K562 (cell line): Measurements from ENCODE around the gene KCNC3. TPM values are rescaled to one million over a fixed set of nuclear protein-coding genes. Genes with fewer than 3 reads are reported as not detected.

Experiments
- ARID4B ChIP-seq: sonication (generic); formaldehyde crosslinking; IDR thresholded peaks from 2 replicates; pipeline ENCODE4 v1.8.0; 2022; ENCODE audit warnings: mild to moderate bottlenecking, missing genetic modification reagents
- CGGBP1 ChIP-seq: fragments of 250-450 bp; sonication (Bioruptor Pico); IDR thresholded peaks from 2 replicates; pipeline ENCODE4 v1.9.0; 2021; ENCODE audit warnings: mild to moderate bottlenecking
- CREB1 ChIP-seq, 2 experiments: sonication (generic) in 1 of 2; formaldehyde crosslinking in 1 of 2; IDR thresholded peaks; 2 replicates each; pipeline versions ENCODE4 v1.6.1 to v1.8.0; 2012 to 2022; ENCODE audit warnings: inconsistent platforms in 1 of 2, mild to moderate bottlenecking in 1 of 2, missing genetic modification reagents in 1 of 2, moderate library complexity in 1 of 2
- CREBBP ChIP-seq: IDR thresholded peaks from one replicate; pipeline ENCODE4 v1.6.1; 2012; ENCODE audit warnings: low read depth, mild to moderate bottlenecking, control low read depth, inconsistent platforms, low read length
- CTCFL ChIP-seq: IDR thresholded peaks from 2 replicates; pipeline ENCODE4 v1.6.1; 2011; ENCODE audit warnings: borderline replicate concordance, low read depth, mild to moderate bottlenecking, moderate library complexity, low read length; ENCODE audit not compliant: insufficient read depth, poor library complexity, severe bottlenecking
- EGR1 ChIP-seq: fragments of 450-650 bp; conservative IDR thresholded peaks from 2 replicates; pipeline ENCODE4 v1.6.1; 2017; ENCODE audit warnings: mild to moderate bottlenecking
- NFE2L1 ChIP-seq: fragments of 450-650 bp; IDR thresholded peaks from 2 replicates; pipeline ENCODE4 v1.6.1; 2016; ENCODE audit warnings: missing genetic modification characterization, low read depth, mild to moderate bottlenecking, missing compliant biosample characterization, moderate library complexity, borderline replicate concordance
- PCBP1 ChIP-seq: fragments of 200-400 bp; formaldehyde crosslinking; IDR thresholded peaks from 2 replicates; pipeline ENCODE4 v1.6.1; 2018; ENCODE audit warnings: mild to moderate bottlenecking, low read depth, low read length; ENCODE audit not compliant: poor library complexity, severe bottlenecking
- PHTF2 ChIP-seq: fragments of 250-450 bp; sonication (Bioruptor Pico); IDR thresholded peaks from 2 replicates; pipeline ENCODE4 v1.5.0; 2021; ENCODE audit warnings: mild to moderate bottlenecking
- POLR2AphosphoS5 ChIP-seq: IDR thresholded peaks from 2 replicates; pipeline ENCODE4 v1.6.1; 2011; ENCODE audit warnings: mild to moderate bottlenecking, low read depth, low read length, moderate library complexity; ENCODE audit not compliant: control insufficient read depth, insufficient read depth
- PTBP1 ChIP-seq: fragments of 200-400 bp; formaldehyde crosslinking; IDR thresholded peaks from 2 replicates; pipeline ENCODE4 v1.6.1; 2017; ENCODE audit warnings: low read depth, low read length
- THRAP3 ChIP-seq: fragments of 450-650 bp; IDR thresholded peaks from 2 replicates; pipeline ENCODE4 v1.6.1; 2016; ENCODE audit warnings: mild to moderate bottlenecking, inconsistent platforms, borderline replicate concordance
- YY1 ChIP-seq, 3 experiments: IDR thresholded peaks; 2 replicates each; pipeline ENCODE4 v1.6.1; 2011; ENCODE audit warnings: low read length in 2 of 3, mild to moderate bottlenecking in 2 of 3, moderate library complexity in 2 of 3, borderline replicate concordance in 1 of 3, control low read depth in 1 of 3, low read depth in 1 of 3; ENCODE audit not compliant: insufficient read depth in 3 of 3, insufficient replicate concordance in 2 of 3, control insufficient read depth in 1 of 3, insufficient read length in 1 of 3; ENCODE audit errors: extremely low read depth in 1 of 3
- ZBTB33 ChIP-seq: sonication (generic); formaldehyde crosslinking; IDR thresholded peaks from 2 replicates; pipeline ENCODE4 v1.8.1; 2023; ENCODE audit warnings: mild to moderate bottlenecking, missing genetic modification reagents
- polyA plus RNA-seq, 8 experiments: library from polyadenylated mRNA; depleted of rRNA in 4 of 8; stranded (reverse) in 5 of 8; unstranded in 3 of 8; fragments of >200 nt; fragmentation: Nextera tagmentation in 2 of 8; fragmentation: Illumina TruSeq in 1 of 8; extraction: Ambion mirVana in 2 of 8; extraction: Trizol in 1 of 8; gene quantifications; 2 replicates each; pipeline versions ENCODE4 v1.2.1 to v1.2.3, GENCODE V29; 2011 to 2014; ENCODE audit warnings: inconsistent platforms in 1 of 8, missing spikeins in 1 of 8
- total RNA-seq, 7 experiments: library from RNA; depleted of rRNA in 6 of 7; stranded (reverse); fragments of >200 nt in 6 of 7; fragmentation: Illumina TruSeq in 2 of 7; extraction: Trizol in 2 of 7; gene quantifications; 2 replicates each; pipeline versions ENCODE4 v1.2.1 to v1.2.3, GENCODE V29; 2011 to 2021; ENCODE audit warnings: low replicate concordance in 1 of 7

The KCNC3 gene
- total and polyA plus RNA-seq, 9 of the 15 experiments (the other 6 are each of a cell fraction or from before 2014, with no cell fraction given) = 0.03 to 26.2 (median 2.0) TPM

GRCh38 chr19:50311723-50312635, 17.2 kb downstream of the KCNC3 start (continued):
- no peak for TF ChIP-seq ZBTB33 (CRISPR knock-in tag)
- TF ChIP-seq PHTF2 = no peak
- no peak for TF ChIP-seq CGGBP1 (CRISPR knock-in tag)
- TF ChIP-seq CTCFL = peak; percentile 58
- no peak for TF ChIP-seq CREBBP
- TF ChIP-seq PTBP1 = 0 out of 2 replicates have a peak, but pooled peaks have one; percentile 8
- no peak for TF ChIP-seq THRAP3
- TF ChIP-seq PCBP1 = peak; percentile 77
- TF ChIP-seq YY1 (IDR thresholded peaks at IDR 0.05; ENCODE audit: borderline replicate concordance in 1 of 3, control insufficient read depth in 1 of 3, extremely low read depth in 1 of 3, insufficient read depth in 3 of 3, insufficient read length in 1 of 3, insufficient replicate concordance in 2 of 3, low read depth in 1 of 3, low read length in 2 of 3) = peak in 1 of 3 experiments; percentile 63
- no peak for TF ChIP-seq POLR2AphosphoS5
- TF ChIP-seq ARID4B (CRISPR knock-in tag) = peak; percentile 24; the same call in 1 of the 2 replicates
- no peak for TF ChIP-seq NFE2L1 (tag)
- 0 out of 2 replicates have a peak, but pooled peaks have one; percentile 42 for TF ChIP-seq CREB1 (IDR thresholded peaks at IDR 0.05)
- TF ChIP-seq CREB1 (CRISPR knock-in tag; IDR thresholded peaks at IDR 0.05) = peak; percentile 66
- TF ChIP-seq EGR1 = no peak
